GM18907 (cell line): ENCODE results near the gene INHA.

Experiments
- ATAC-seq: cut with Tn5 transposase; IDR thresholded peaks from one replicate; pipeline ENCODE4 v1.9.1; 2021; ENCODE audit warnings: mild to moderate bottlenecking, moderate library complexity; ENCODE audit not compliant: unreplicated experiment

INHA gene

DNA sequence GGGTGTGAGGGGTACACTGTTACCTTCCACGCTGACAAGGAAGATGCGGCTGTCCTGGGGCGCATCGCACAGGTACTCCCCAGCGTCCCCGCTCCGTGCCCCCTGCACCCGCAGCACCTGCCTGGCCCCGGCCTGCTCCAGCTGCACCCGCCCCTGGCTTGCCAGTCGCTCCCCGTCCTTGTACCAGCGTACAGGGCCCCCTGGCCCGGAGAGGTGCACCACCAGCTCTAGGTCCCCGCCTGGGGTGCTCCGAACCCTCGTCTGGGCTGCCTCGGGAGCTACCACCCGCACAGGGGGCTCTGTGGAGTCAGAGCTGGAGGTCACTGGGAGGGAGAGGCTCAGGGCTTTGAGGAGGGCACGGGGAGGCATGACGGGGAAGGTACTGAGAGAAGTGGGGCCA is 14.8 kb upstream of the INHA start:
- ATAC-seq = no peak

DNA sequence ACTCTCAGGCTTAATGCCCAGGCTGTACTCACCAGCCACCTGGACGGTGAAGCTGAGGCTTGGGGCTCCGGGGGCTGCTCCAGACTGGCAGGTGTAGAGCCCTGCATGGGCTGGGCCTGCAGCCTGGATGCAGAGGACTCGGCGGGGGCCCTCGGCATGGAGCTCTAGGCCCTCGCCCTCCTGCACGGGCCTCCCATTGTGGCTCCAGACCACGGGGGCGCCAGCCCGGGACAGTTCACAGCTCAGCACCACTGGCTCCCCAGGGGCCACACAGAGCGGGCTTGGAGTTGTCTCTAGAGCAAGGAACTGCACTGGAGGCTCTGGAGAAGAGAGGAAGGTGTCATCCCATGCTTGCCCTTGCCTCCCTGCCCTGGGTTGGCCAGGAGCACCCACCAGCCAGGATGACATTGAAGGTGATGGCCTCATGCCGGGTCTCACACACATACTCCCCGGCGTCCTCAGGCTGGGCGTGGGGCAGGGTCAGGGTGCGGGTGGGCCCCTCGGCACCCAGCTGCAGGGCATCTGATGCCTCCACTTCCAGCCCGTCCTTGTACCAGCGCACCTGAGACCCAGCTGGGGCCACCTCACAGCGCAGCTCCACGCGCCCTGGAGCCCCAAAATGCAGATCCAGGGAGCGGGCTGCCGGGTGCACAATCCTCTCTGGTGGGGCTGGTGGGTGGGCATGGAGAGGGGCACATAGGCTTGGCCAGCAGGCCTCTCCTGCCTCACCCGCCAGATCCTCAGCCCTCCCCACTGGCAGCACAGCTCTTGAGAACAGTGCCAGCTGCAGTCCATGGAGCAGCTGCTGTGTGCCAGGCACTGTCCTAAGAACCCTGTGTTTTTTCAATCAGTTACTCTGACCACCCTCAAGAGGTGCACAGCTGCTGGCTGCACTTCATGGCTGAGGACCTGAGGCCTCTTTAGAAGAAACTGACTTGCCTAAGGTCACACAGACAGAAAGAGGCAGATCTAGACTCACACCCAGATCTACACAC is 14.0 kb upstream of the INHA start:
- ATAC-seq = no peak

DNA sequence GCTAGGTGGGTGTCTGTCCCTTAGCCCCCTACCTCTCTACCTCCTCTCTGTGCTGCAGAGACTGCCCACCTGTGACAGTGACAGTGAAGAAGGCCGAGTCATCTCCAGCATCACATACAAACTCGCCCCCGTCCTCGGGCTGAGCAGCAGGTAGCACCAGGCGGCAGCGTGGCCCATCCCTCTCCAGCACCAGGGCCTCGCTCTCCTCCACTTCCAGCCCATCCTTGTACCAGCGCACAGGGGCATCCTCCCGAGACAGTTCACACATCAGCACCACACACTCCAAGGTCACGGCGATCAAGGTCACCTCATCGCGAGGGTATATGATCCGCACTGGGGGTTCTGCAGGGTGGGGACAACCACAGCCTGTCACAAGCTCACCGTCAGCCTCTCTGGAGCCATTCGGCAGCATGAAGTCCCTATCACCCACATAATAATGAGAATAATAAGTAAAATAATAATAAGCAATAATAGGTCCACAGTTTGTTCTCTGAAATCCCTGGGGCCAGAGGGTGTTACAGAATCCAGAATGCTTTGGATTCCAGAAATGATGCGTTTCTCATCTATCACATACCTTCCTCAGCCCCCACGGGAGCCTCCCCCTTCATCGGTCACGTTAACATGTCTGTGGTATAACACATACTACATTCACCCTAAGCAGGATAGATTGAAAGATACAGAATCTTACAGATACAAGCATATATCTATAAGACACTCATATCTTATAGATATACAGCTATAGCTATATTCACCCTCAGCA is 12.8 kb upstream of the INHA start:
- ATAC-seq = no peak

DNA sequence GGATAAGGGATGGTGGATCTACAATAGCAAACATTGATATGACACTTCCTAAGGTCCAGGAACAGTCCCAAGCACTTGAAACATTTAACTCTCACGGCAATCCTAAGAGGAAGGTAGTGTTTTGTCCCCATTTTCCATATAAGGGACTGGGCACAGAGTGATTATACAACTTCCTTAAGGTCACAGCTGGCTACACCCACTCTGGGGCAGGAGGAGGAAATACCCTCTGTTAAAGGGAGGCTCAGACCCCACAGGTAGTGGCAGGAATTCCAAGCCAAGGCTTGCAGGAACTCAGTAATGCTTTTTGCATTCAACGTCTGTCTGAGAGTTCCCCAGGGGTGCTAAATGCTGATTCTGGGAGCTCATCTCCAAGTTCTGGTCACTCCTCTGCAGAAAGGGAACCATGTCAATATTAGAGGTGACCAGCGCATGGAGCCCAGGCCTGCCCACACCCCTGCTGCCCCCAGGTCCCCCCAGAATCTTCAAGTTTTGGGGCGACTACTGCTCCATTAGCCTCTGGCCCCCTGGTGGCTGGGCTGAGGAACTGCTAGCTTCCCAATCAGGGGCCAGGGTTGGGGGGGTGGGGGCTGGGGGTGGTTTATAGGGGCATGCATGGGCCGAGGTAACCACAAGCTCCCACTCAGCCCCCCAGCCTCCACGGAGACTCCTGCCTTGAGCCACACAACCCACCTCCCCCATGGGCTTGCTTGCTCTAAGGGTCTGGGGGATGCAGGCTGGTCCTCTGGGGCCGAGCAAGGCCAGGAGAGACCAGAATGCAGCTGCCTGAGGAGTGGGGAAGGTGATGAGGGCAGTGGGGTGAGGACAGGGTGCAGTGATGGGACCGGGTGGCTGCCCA is 11.8 kb upstream of the INHA start:
- ATAC-seq = no peak

DNA sequence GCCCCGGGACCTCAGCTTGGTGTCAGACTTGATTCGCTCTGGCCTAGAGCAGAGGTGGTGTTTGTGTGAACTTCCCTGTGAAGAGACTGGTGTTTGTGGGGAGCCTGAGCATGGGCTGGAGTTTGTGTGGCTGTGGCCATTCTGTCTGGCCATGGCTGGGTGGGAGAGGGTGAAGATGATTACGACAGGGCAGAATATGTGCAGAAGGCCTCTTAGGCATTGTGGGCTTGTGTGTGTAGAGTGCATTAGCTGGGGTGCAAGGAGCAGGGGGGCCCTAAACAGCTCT is 11.3 kb upstream of the INHA start:
- ATAC-seq = no peak

DNA sequence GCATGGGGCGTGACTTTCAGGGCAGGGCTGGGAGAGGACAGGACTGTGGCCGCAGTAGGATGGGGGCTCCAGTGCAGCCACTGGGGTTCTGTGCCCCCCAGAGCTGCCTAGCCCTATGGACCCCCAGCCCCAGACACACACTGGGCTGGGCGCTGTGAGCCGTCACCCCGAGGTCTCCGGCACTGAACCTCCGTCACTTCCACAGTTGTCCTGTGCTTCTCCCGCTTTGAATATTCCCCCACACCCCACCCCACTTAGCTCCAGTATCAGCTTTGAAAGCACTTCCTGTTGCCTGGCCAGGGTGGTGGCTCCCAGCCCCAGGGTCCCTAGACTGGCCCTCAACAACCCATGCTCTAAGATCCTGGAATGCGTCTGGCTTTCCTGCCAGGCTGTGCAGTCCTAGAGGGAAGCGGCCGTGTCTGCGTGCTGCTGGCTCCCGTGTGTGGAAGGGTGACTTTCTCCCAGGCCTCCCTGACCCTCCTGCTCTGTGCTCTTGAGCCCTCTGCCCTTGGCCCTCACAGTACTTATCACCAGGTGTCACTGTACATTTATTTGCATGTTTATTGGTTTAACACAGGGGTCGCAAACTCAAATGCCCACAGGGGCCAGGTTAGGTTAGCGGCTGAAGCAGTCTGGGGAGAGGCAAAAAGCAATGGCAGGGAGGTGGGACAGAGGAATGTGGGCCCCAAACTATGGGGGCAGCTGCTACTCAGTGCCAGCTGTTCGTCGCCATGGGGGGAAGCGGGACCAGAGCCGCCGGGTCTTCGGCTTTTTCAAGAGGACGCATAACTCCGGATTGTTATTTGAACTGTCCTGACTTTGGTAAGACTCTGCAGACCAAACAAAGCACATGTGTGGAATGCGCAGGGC is 10.7 kb upstream of the INHA start:
- ATAC-seq = no peak

DNA sequence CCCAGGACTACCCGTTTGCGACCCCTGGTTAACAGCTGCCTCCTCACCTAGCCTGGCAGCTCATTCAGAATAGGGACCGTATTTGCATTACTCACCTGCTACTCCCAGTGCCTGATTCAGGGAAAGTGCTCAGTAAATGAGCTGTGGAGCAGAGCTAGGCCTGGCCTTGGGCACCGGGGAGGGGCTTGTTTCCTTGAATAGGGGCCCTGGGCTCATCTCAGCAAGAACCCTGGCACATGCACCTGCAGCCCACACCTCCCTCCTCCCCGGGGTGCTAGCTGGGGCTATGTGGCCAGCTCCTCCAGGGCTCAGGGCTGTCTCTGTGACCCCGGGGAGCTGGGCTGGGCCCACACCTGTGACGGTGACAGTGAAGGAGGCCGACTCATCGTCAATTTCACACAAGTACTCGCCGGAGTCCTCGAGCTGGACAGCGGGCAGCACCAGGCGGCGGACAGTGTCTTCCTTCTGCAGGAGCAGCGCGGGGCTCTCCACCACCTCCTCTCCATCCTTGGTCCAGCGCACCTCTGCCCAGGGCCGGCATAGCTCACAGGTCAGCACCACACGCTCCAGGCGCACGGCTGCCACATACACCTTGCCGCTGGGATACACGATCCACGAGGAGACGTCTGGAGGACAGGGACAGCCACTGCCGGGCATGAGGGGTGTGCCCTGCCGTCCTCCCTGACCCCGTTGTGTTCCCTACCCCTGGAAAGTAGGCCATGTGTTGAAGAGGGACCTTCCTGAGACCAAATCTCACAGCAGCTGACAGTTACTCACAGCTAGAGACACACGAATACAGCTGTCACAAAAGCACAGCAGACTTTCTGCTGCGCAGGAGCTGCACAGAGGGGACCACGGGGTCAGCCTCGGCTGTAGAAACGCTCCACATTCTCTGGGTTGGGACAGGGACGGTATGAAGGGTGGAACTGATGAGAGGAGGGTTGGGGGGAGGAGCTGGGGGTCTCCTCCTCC is 9.8 kb upstream of the INHA start:
- ATAC-seq = no peak

DNA sequence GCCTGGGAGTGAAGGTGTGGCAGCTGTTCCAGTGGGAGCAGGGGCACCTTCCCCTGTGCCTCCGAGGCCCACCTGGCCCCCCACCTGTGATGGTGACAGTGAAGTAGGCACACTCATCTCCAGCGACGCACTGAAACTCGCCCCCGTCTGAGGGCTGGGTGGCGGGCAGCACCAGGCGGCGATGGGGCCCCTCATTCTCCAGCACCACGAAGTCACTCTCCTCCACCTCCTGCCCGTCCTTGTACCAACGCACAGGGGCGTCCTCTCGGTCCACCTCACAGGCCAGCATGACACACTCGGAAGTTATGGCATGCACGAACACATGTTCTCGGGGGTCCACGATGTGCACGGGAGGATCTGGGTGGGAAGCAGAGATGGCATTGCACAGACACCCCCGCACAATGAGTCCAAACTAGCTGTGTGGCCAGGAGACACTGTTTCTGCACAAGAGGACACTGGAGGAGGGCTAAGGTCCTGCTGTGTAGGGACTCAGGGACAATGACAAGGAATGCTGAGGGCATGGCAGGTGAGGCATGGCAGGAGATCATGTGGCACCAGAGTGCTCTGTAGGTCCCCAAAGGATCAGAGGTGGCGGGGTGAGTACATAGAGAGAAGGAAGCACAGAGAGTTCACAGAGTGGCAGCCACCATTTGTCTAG is 8.7 kb upstream of the INHA start:
- ATAC-seq = no peak

DNA sequence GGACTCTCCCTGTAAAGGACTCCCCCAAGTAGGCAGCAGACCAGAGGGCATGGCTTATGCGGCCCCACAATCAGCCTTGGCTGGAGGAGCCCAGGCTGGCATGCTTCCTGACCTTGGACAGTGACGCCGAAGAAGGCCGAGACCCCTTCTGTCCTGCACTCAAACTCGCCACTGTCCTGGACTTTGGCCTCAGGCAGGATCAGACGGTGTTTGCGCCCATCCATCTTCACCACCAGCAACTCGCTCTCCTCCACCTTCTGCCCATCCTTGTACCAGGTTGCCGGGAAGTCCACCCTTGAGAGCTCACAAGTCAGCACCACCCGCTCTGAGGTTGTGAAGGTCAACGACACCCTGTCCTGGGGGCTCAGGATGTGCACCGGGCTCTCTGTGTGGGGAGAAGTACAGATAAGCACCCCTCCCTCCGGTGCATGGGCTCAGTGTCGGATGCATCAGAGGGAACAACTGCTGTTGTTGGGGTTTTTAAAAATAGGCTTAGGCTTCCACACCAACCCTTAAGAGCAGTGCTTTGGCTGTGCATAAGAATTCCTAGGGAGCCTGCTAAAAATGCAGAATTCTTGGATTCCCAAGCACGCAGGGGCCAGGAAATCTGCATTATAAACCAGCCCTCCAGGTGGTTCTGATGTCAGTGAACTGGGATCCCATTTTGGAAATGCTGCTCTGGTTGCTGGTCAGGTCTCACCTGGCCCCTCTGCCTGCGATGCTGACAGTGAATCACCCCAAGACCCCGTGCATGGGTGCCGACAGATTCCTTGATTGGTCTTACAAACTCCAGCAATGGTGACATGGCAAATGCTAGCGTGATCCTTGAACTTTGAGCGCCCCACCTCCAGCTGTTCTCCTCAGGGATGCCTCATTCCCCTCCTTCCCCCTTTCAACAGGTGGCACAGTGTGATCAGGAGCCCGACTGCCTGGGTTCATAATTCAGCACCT is 6.7 kb upstream of the INHA start:
- no peak for ATAC-seq

DNA sequence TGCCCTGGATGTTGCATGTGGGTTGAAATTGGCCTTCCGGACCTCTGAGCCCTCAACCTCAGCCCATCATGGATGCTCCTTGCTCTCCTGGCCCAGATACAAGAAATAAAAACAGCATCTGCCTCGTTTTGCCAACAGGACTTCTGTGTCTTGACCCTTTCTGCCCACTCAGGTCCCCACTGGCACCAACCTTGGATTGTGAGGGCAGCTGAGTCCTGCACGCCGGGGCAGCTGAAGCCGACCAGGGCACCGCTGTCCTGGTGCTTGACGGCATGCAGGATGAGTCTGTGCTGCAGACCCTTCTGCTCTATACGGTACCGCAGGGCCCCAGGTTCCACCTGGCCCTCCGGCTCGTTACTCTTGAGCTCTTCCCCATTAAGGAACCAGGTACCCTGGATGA is 5.5 kb upstream of the INHA start:
- ATAC-seq = no peak

DNA sequence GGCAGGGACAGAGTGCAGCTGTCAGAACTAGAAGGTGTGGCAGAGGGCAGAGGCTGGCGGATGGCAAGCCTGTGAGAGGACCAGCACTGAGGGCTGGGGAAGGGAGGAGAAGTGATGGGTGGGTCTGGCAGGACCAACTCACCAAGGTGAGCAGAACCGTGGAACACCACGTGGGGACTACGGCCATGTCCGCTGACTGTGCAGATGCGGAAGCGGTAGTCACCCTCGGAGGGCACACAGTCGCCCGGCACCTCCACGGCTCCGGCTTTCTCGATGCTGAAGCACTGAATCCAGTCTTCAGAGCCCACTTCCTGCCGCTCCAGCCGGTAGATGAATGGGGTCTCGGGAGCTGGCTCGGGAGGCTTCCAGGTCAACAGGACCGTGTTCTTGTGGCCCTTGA is 5.0 kb upstream of the INHA start:
- ATAC-seq = no peak

DNA sequence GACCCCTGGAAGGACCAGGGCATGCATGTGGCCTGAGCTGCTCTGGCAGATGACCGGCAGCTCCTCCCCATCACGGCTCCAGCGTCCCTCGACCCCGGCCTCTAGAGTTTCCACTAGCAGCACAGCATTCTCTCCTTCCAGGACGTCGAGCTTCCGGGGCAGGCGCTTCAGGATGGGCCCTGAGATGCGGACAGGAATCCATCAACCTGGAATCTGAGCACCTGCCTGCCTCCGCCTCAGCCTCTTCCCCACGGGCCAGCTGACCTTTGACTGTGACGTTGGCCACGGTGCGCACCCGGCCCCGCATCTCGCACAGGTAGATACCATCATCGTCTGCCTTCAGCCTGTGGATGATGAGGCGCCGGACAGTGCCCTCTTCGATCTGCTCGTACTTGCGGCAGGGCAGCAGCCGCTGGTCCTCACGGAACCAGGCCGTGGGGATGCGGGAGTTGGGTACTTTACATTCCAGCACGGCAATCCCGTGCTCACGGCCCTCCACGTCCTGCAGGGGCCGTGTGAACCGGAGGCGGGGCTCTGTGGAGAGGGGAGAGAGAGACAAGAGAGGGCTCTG is 4.2 kb upstream of the INHA start:
- ATAC-seq = no peak

DNA sequence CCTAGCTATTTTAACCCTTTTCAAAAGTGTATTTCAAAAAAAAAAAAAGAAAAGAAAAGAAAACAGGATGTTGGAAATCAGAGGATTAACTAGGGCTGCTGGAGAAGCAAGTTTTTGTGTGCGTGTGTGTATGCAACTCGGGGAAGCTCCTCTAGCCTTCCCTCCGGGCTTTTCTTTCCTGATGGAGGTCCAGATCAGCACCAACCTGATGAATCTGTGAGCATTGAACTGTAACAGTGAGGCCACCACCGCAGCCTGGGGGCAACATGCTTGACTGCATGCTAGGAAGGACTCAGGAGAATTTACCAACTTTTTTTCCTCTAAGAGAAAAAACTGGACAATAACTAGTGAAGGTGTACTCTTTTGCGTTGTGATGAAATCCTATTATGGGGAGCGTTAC is 3.1 kb upstream of the INHA start:
- no peak for ATAC-seq

DNA sequence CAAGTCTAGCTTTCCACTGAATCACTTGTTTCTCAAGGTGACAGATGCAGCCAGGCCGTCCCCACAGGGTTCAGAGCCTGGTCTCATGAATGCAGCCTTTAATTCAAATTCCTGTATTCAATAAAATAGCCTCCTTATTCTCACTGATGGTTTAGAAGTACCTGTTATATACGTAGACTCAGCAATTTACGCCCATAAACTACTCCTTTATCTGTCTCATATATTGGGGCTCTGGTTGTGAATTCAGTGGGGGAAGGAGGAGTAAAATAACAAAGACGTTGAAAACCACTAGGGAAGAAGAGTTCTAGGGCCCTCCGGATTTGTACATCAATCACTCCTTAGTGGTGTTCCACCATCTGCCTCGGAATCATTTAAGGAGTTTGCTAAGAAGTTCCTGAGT is 2.5 kb upstream of the INHA start:
- no peak for ATAC-seq

DNA sequence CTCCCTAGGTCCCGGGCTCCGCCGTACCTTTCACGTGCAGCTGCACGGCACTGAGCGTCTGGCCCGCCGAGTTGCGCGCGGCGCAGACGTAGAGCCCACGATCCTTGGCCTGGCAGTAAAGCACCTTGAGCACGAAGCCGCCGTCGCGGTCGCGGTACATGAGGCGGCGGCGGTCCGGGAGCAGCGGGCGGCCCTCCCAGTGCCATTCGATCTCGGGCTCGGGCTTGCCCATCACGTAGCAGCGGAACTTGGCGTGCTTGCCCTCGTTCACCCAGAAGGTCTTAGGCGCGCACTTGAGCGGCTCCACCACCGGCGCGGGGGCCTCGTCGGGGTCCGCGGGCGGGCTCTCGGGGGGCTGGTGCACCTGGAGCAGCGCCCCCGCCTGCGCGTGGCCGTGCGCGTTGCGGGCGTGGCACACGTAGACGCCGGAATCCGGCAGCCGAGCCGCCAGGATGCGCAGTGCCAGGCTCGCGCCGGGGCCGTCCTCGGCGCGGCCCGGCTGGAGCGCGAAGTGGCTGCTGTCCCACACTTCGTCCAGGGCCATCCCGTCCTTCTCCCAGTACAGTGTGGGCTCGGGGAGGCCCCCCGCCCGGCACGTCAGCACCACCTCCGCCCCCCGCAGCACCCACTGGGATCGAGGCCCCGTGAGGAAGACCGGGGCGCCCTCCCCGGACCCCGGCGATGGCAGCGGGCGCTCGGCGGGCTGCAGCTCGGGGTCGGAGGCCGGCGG is 1.8 kb upstream of the INHA start:
- ATAC-seq = no peak

DNA sequence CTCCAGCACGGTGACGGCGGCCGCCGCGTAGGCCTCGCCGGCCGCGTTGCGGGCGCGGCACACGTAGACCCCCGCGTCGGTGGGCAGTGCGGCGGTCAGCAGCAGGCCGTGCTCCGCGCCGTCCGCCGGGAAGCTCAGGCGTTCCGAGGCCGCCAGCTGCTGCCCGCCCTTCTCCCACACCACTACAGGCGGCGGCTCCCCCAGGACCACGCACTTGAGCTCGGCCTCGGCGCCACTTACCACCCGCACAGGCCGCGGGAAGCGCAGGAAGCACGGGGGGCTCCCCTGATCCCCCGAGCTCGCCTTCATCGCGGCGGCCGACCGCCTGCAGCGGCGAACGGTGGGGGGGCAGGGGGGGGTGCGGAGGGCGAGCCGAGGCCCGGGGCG is 1.2 kb upstream of the INHA start:
- no peak for ATAC-seq
